NCI-H2029 treated with DMSO at 0.1 percent for 48 hours (cell line): ENCODE results near the gene MBTPS1.

Experiments
- DNase-seq: peaks from one replicate; lab custom pipeline; 2025; lab: John Stamatoyannopoulos, UW

The MBTPS1 gene

GRCh38 chr16:84034516-84034915 lies 82.2 kb downstream of the MBTPS1 start:
- no peak for DNase-seq

GRCh38 chr16:84033251-84034195 lies 83.2 kb downstream of the MBTPS1 start:
- no peak for DNase-seq

- DNase-seq: no peak
These were observed 84.1 kb downstream of the MBTPS1 start for GRCh38 chr16:84032458-84033178.

- no peak for DNase-seq
These were observed 85.2 kb downstream of the MBTPS1 start for GRCh38 chr16:84031556-84031955.

GRCh38 chr16:84029297-84030047 lies 87.3 kb downstream of the MBTPS1 start:
- DNase-seq: no peak

- DNase-seq: no peak
These were observed 89.1 kb downstream of the MBTPS1 start for GRCh38 chr16:84027625-84028024.

GRCh38 chr16:84026606-84027005 lies 90.1 kb downstream of the MBTPS1 start:
- no peak for DNase-seq

- no peak for DNase-seq
These were observed 91.9 kb downstream of the MBTPS1 start for GRCh38 chr16:84024854-84025253.

- DNase-seq: no peak
These were observed 94.1 kb downstream of the MBTPS1 start for GRCh38 chr16:84022644-84023043.

GRCh38 chr16:84021488-84021887 lies 95.3 kb downstream of the MBTPS1 start:
- no peak for DNase-seq

GRCh38 chr16:84020353-84020752 lies 96.4 kb downstream of the MBTPS1 start:
- no peak for DNase-seq

- no peak for DNase-seq
These were observed 98.0 kb downstream of the MBTPS1 start for GRCh38 chr16:84018710-84019109.

- DNase-seq: no peak
These were observed 100.3 kb downstream of the MBTPS1 start for GRCh38 chr16:84016477-84016876.

GRCh38 chr16:84015399-84015798 lies 101.3 kb downstream of the MBTPS1 start:
- no peak for DNase-seq

GRCh38 chr16:84014570-84015327 lies 102.0 kb downstream of the MBTPS1 start:
- no peak for DNase-seq

GRCh38 chr16:84013787-84014569 lies 102.8 kb downstream of the MBTPS1 start:
- peak; percentile 60 for DNase-seq

- no peak for DNase-seq
These were observed 107.5 kb downstream of the MBTPS1 start for GRCh38 chr16:84009282-84009681.

- DNase-seq: no peak
These were observed 108.8 kb downstream of the MBTPS1 start for GRCh38 chr16:84007965-84008364.

GRCh38 chr16:84007520-84007919 lies 109.2 kb downstream of the MBTPS1 start:
- DNase-seq: no peak

- no peak for DNase-seq
These were observed 111.4 kb downstream of the MBTPS1 start for GRCh38 chr16:84005391-84005790.

- no peak for DNase-seq
These were observed 112.3 kb downstream of the MBTPS1 start for GRCh38 chr16:84004442-84004841.
